Germinal center (tissue), 1 donor: ENCODE data around the gene SPRR4.

ENCODE experiments used
- DNase-seq: peaks from one replicate; pipeline ENCODE4 v3.0.0; 2012; ENCODE audit warnings: mixed read lengths, low spot score

SPRR4 gene

GRCh38 chr1:152970495-152970894, at the start of gene SPRR4:
SPRR4 (plus strand) TSS chr1:152970648; CDS start chr1:152971891, 1,243 bp downstream.
- no peak for DNase-seq

GRCh38 chr1:152924191-152924590, 46.3 kb upstream of the SPRR4 start:
- no peak for DNase-seq

DNA sequence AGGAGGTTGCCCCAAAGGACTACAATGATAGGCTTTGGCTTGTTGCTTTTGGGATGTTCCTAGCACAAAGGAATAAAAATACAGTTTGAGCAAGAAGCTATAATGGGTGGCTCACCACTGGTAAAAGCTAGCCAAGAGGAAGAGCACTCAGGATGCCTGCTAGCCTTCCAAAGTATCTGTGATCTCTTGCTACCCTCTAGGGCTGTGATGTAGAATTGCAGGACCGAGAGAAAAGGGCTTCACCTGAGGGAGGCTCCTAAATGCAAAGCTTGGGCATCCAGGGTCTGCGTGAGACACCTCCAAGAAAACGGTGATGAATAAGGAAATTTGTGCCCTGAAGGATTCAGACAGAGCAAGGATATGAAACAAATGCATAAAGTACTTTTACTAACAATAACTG, 44.4 kb upstream of the SPRR4 start:
- no peak for DNase-seq

- no peak for DNase-seq
Observed at GRCh38 chr1:152928671-152929070, 41.8 kb upstream of the SPRR4 start.

DNA sequence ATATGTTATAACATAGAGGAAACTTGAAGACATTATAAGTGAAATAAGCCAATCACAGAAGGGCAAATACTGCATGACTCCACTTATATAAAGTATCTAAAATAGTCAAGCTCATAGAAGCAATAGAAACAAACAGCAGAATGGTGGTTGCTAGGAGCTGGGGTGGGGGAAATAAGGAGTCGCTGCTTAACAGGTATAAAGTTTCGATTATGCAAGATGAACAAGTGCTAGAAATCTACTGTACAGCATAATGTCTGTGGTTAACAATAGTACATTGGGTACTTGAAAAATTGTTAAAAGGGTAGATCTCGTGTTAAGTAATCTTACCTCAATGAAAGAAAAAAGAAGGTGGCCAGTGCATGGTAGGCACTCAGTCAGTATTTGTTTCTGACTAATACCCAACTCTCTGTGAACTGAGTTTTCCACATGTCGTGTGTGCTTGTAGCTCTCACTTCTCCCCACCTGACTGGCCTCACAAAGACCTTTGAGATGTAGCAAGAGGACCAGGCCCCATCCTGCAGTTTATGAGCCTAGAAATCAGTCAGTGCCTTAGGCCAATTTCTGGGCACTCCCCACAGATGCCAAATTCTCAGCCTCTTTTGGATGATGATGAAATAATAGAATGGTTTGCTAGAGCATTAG, 38.2 kb upstream of the SPRR4 start:
- DNase-seq = no peak

- no peak for DNase-seq
Observed at GRCh38 chr1:152933196-152933595, 37.3 kb upstream of the SPRR4 start.

GRCh38 chr1:152940614-152941013, 29.8 kb upstream of the SPRR4 start:
- no peak for DNase-seq

DNA sequence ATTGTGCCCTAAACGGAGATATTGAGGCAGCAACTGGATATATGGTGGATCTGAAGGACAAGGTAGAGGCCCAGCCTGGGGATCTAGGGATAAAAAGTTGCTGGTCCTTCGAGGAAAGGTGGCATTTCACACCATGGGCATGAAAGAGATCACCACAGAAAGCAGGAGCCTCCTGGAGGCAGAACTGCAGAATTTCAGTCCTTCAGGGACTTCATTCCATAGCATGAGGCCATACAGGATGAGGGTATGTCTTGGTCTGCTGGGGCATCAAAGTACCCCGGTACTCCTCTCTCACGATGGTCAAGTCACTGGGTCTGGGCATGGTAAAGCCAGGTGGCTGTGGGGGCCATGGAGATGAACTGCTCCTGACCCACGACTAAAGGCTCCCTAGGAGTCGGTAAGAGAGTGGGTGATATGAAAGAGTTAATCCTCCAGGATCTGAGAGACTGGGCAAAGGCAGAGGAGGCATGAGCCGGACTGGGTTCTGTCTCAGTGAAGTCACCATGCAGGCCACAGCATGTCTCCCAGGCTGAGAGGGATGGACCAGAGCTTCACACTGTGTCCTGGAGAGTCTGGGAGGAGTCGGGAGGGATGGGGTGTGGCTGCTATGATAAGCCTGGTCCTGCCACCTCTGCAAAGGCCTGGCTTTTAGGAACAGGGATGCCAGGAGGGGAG, 29.3 kb upstream of the SPRR4 start:
- no peak for DNase-seq

GRCh38 chr1:152942161-152942560, 28.3 kb upstream of the SPRR4 start:
- DNase-seq = no peak

- DNase-seq = no peak
Observed at GRCh38 chr1:152946248-152946647, 24.2 kb upstream of the SPRR4 start.

GRCh38 chr1:152946651-152947256, 23.7 kb upstream of the SPRR4 start, which contains the start of gene SPRR5:
SPRR5 (plus strand) TSS chr1:152947206; CDS start chr1:152948555, 1,349 bp downstream.
- no peak for DNase-seq

DNA sequence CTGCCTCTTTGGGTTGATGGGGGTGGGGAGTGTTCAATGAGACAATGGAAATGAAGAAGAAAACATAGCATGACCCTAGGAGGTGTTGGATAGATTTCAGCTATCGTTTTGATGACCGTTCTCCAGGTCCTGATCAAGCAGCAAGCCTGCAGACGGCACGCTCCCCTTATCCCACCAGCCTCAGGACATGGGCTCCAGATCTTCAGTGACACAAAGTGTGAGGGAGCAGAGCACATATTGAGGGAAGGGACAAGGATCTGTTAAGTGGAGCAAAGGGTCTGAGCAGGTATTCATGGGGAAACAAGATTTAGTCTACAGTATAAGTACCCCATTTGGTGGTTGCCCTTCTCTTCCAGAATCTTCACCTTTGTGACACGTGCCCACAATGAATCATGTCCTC, 18.7 kb upstream of the SPRR4 start:
- no peak for DNase-seq

- no peak for DNase-seq
Observed at GRCh38 chr1:152953761-152954160, 16.7 kb upstream of the SPRR4 start.

GRCh38 chr1:152954436-152954835, 16.0 kb upstream of the SPRR4 start:
- no peak for DNase-seq

DNA sequence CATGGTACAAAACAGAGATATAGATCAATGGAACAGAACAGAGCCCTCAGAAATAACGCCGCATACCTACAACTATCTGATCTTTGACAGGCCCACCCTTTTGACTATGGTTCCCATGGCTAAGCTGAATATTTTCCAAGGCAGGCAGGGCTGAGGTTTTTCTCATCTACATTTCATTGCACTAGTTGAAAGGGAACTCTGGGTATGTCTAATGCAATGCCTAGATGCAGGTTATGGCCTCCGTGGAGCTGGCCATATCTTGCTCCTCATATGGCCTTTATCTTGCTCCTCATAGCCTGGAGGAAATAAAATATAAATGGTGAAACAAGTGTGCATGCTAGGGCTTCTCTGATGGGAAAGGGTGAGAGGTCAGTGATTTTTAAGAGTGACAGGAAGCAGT, 12.9 kb upstream of the SPRR4 start:
- DNase-seq = no peak

GRCh38 chr1:152959273-152959672, 11.2 kb upstream of the SPRR4 start:
- DNase-seq = no peak

DNA sequence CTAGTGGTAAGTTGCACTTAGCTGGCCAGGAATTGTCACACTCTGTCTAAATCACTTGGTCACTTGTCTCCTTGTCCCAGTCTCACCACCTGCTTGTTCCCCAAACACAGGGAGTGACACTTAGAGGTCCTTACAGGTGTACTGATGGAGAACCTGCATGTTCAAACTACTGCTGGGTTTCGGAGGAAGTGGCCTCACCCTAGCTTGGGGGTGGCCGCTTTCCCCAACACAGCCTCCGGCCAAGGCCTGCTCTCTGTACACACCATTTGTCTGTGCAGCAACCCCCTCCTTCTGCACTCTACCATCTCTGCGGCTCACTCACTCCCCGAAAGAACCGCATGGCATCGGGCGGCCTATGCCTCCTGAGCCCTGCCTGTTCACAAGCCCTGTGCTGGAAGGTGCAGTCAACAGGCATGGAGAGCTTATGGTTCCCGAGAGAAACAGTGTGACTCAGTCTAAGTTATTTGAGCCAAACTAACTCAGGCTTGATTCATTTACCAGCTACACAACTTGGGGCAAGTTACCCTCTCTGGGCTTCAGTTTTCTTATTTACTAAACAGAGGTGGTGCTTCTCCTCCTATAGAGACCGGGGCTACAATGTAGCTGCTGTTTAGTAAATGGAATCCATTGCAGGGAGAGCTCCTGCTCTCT, 10.5 kb upstream of the SPRR4 start:
- DNase-seq = no peak

GRCh38 chr1:152960452-152961044, 9.9 kb upstream of the SPRR4 start:
- DNase-seq = no peak

- no peak for DNase-seq
Observed at GRCh38 chr1:152961226-152961891, 9.1 kb upstream of the SPRR4 start.

GRCh38 chr1:152962876-152963415, 7.5 kb upstream of the SPRR4 start:
- no peak for DNase-seq

- no peak for DNase-seq
Observed at GRCh38 chr1:152964536-152964935, 5.9 kb upstream of the SPRR4 start.

- no peak for DNase-seq
Observed at GRCh38 chr1:152965853-152966252, 4.6 kb upstream of the SPRR4 start.
